ENCODE results near the gene TMEM82.

TMEM82 gene

GRCh38 chr1:15737324-15738319 is 4.7 kb upstream of the TMEM82 start:
- no peak for TF ChIP-seq CTCF (IDR thresholded peaks at IDR 0.05; ENCODE audit: unreplicated experiment in 3 of 3)
- Mint-ChIP-seq H3K9me3 (no peaks in the 10 kb centered on the region), H3K36me3 (ENCODE audit: low read depth) (peaks cover 9% of the 10 kb centered on the region), H3K4me1 (peaks cover 21% of the 10 kb centered on the region), H3K4me3 (peak overlapping the region in 2 of 3 experiments; percentile 55 to 62), H3K27ac (peak overlapping the region; percentile 50 to 91 (median 74)), H3K27me3 (ENCODE audit: low read depth) (no peaks in the 10 kb centered on the region)

DNA sequence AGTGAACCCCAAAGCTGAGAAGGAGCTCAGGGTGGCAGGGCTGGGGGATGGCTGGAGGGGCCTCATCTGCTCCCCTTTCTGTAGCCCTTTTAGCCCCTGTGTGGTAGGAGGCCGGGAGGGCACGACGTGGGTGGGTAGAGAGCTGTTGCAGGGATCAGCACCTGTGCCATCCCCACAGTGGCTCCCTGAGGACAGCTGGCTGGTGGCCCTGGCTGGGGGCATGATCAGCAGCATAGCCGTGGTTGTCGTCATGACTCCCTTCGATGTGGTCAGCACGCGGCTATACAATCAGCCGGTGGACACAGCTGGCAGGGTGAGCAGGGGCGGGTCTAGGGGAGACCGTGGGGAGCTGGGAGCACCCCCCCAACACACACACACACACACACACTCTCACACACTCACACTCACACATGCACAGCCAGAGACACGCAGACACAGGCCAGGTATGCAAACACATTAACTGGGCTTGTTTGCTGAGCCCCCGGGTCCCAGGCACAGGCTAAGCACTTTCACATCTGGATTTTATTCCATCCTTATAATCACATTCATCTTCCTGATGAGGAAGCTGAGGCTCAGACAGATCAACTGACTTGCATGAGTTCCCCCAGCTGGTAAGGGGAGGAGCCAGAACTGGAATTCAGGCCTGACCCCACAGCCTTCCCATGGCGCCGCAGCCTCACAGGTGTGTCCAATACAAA is 3.7 kb upstream of the TMEM82 start:
- Mint-ChIP-seq H3K27ac (peak overlapping the region in 1 of 3 experiments; percentile 65), H3K9me3 (no peaks in the 10 kb centered on the region), H3K4me1 (peaks cover 21% of the 10 kb centered on the region), H3K27me3 (ENCODE audit: low read depth) (no peaks in the 10 kb centered on the region), H3K4me3 (peak overlapping the region in 1 of 3 experiments; percentile 42), H3K36me3 (ENCODE audit: low read depth) (peaks cover 4% of the 10 kb centered on the region)
- TF ChIP-seq CTCF (IDR thresholded peaks at IDR 0.05; ENCODE audit: unreplicated experiment in 3 of 3), result no peak

DNA sequence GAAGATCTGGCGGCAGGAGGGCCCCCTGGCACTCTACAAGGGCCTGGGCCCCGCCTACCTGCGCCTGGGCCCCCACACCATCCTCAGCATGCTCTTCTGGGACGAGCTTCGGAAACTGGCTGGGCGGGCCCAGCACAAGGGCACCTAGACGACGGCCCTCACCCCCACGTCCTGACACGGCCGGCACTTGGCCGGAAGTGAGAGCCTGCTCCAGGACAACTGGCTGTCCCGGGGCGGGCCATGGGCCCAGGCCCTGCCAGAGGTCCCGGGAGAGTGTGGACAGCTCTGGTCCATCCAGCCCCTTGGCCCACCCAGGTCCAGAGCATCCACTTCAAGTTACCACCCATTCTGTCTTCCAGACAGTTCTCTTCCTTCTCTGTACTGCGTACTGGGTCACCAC is 3.0 kb upstream of the TMEM82 start:
- no peak overlapping the region for H3K4me3 Mint-ChIP-seq
- no peak overlapping the region for H3K27ac Mint-ChIP-seq
- TF ChIP-seq CTCF (IDR thresholded peaks at IDR 0.05; ENCODE audit: unreplicated experiment in 3 of 3), result no peak
- H3K27me3 Mint-ChIP-seq (ENCODE audit: low read depth), result no peaks in the 10 kb centered on the region
- peaks cover 21% of the 10 kb centered on the region for H3K4me1 Mint-ChIP-seq
- peaks cover 4% of the 10 kb centered on the region for H3K36me3 Mint-ChIP-seq (ENCODE audit: low read depth)
- no peaks in the 10 kb centered on the region for H3K9me3 Mint-ChIP-seq

- Mint-ChIP-seq H3K36me3 (ENCODE audit: low read depth) (peaks cover 4% of the 10 kb centered on the region), H3K27me3 (ENCODE audit: low read depth) (no peaks in the 10 kb centered on the region), H3K9me3 (no peaks in the 10 kb centered on the region), H3K27ac (no peak overlapping the region), H3K4me1 (peaks cover 21% of the 10 kb centered on the region), H3K4me3 (no peak overlapping the region)
- TF ChIP-seq CTCF (IDR thresholded peaks at IDR 0.05; ENCODE audit: unreplicated experiment in 3 of 3), result no peak
Observed at GRCh38 chr1:15739745-15740144, 2.6 kb upstream of the TMEM82 start.

DNA sequence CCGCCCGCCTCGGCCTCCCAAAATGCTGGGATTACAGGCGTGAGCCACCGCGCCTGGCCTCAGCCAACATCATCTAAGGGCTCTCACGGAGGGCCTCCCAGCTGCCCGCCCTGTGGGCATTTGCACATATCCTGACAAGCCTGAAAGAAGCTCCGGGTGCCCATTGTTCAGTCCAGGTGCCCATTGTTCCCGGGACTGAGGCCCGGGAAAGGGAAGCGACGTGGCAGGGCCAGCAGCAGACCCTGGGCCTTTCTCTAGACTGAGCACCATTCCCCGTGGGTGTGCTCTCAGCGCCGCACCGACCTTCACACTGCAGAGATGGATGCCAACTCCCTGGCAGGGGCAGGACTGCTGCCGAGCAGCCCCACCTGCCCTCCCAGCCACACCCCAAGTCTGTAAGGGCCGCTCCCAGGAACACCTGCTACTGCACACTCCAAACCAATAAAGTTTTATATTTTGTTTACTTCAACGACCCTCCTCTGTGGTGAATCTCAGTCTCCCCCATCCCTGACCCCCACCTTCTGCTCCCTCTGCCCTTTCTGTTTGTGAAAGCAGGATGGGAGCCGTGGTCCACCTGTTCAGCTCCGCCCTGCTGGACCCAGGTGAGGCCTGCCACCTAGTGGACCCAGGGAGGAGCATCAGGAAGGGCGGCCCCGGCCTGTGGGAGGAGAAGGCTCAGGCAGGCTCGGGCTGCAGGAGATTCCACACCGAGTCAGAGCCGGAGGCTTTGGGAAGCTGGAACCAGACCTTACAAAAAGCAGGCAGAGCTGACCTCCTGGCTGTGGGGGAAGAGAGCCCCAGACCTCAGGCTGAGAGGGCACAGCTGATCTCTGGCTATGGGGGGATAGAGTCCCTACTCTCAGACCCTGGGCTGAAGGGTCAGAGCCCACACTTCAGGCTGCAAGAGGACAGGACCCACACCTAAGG is 1.1 kb upstream of the TMEM82 start:
- H3K4me1 Mint-ChIP-seq, result peaks cover 21% of the 10 kb centered on the region
- peak; percentile 79 to 86 (median 80) for TF ChIP-seq CTCF (IDR thresholded peaks at IDR 0.05; ENCODE audit: unreplicated experiment in 3 of 3)
- H3K27me3 Mint-ChIP-seq (ENCODE audit: low read depth), result no peaks in the 10 kb centered on the region
- no peaks in the 10 kb centered on the region for H3K9me3 Mint-ChIP-seq
- peak overlapping the region in 1 of 3 experiments; percentile 28 for H3K4me3 Mint-ChIP-seq
- H3K36me3 Mint-ChIP-seq (ENCODE audit: low read depth), result peaks cover 4% of the 10 kb centered on the region
- peak overlapping the region in 1 of 3 experiments; percentile 12 for H3K27ac Mint-ChIP-seq

Measured in nephron (organoid).